ENCODE data around the gene SGCA.

The SGCA gene

GRCh38 chr17:50165066-50165465 lies 739 bp upstream of the SGCA start:
- Histone ChIP-seq H3K4me1 (ENCODE audit: insufficient read depth, low read length) (peaks cover 4% of the 10 kb centered on the region; the same call in 1 of the 2 replicates), H3K36me3 (ENCODE audit: insufficient read depth, low read depth, low read length) (no peaks in the 10 kb centered on the region), H3K4me3 (ENCODE audit: low read length) (no peak overlapping the region), H3K9ac (ENCODE audit: low read depth, low read length) (no peak overlapping the region), H3K27me3 (ENCODE audit: insufficient read depth, low read length) (peaks cover 17% of the 10 kb centered on the region), H3K27ac (ENCODE audit: low read length) (no peak overlapping the region), H3K9me3 (ENCODE audit: insufficient read depth, low read depth, low read length) (no peaks in the 10 kb centered on the region)

GRCh38 chr17:50165466-50165865 lies 339 bp upstream of the SGCA start:
- Histone ChIP-seq H3K9ac (ENCODE audit: low read depth, low read length) (no peak overlapping the region), H3K9me3 (ENCODE audit: insufficient read depth, low read depth, low read length) (no peaks in the 10 kb centered on the region), H3K36me3 (ENCODE audit: insufficient read depth, low read depth, low read length) (no peaks in the 10 kb centered on the region), H3K27ac (ENCODE audit: low read length) (no peak overlapping the region), H3K4me1 (ENCODE audit: insufficient read depth, low read length) (peaks cover 4% of the 10 kb centered on the region; the same call in 1 of the 2 replicates), H3K27me3 (ENCODE audit: insufficient read depth, low read length) (peaks cover 13% of the 10 kb centered on the region), H3K4me3 (ENCODE audit: low read length) (no peak overlapping the region)

- Histone ChIP-seq H3K4me1 (ENCODE audit: insufficient read depth, low read length) (no peaks in the 10 kb centered on the region), H3K27ac (ENCODE audit: low read length) (no peak overlapping the region), H3K9ac (ENCODE audit: low read depth, low read length) (no peak overlapping the region), H3K27me3 (ENCODE audit: insufficient read depth, low read length) (peaks cover 8% of the 10 kb centered on the region), H3K4me3 (ENCODE audit: low read length) (no peak overlapping the region), H3K9me3 (ENCODE audit: insufficient read depth, low read depth, low read length) (no peaks in the 10 kb centered on the region), H3K36me3 (ENCODE audit: insufficient read depth, low read depth, low read length) (no peaks in the 10 kb centered on the region)
Observed at GRCh38 chr17:50166518-50167181, 845 bp downstream of the SGCA start.

GRCh38 chr17:50167371-50167770 lies 1.6 kb downstream of the SGCA start:
- no peak overlapping the region for H3K27ac ChIP-seq (ENCODE audit: low read length)
- H3K27me3 ChIP-seq (ENCODE audit: insufficient read depth, low read length), result peaks cover 2% of the 10 kb centered on the region
- no peak overlapping the region for H3K9ac ChIP-seq (ENCODE audit: low read depth, low read length)
- H3K4me1 ChIP-seq (ENCODE audit: insufficient read depth, low read length), result no peaks in the 10 kb centered on the region
- no peaks in the 10 kb centered on the region for H3K9me3 ChIP-seq (ENCODE audit: insufficient read depth, low read depth, low read length)
- no peak overlapping the region for H3K4me3 ChIP-seq (ENCODE audit: low read length)
- no peaks in the 10 kb centered on the region for H3K36me3 ChIP-seq (ENCODE audit: insufficient read depth, low read depth, low read length)

- H3K27me3 ChIP-seq (ENCODE audit: insufficient read depth, low read length), result no peaks in the 10 kb centered on the region
- no peak overlapping the region for H3K27ac ChIP-seq (ENCODE audit: low read length)
- H3K36me3 ChIP-seq (ENCODE audit: insufficient read depth, low read depth, low read length), result no peaks in the 10 kb centered on the region
- peaks cover under 1% of the 10 kb centered on the region; the same call in 1 of the 2 replicates for H3K4me1 ChIP-seq (ENCODE audit: insufficient read depth, low read length)
- no peaks in the 10 kb centered on the region for H3K9me3 ChIP-seq (ENCODE audit: insufficient read depth, low read depth, low read length)
- H3K9ac ChIP-seq (ENCODE audit: low read depth, low read length), result no peak overlapping the region
- H3K4me3 ChIP-seq (ENCODE audit: low read length), result no peak overlapping the region
Observed at GRCh38 chr17:50168319-50168718, 2.5 kb downstream of the SGCA start.

GRCh38 chr17:50169121-50169764 lies 3.4 kb downstream of the SGCA start:
- Histone ChIP-seq H3K9ac (ENCODE audit: low read depth, low read length) (no peak overlapping the region), H3K36me3 (ENCODE audit: insufficient read depth, low read depth, low read length) (no peaks in the 10 kb centered on the region), H3K4me1 (ENCODE audit: insufficient read depth, low read length) (peaks cover 2% of the 10 kb centered on the region; the same call in 1 of the 2 replicates), H3K27me3 (ENCODE audit: insufficient read depth, low read length) (no peaks in the 10 kb centered on the region), H3K4me3 (ENCODE audit: low read length) (no peak overlapping the region), H3K27ac (ENCODE audit: low read length) (no peak overlapping the region), H3K9me3 (ENCODE audit: insufficient read depth, low read depth, low read length) (no peaks in the 10 kb centered on the region)

- no peak overlapping the region for H3K27ac ChIP-seq (ENCODE audit: low read length)
Observed at GRCh38 chr17:50169881-50170459, 4.2 kb downstream of the SGCA start.

GRCh38 chr17:50170662-50171370 lies 5.0 kb downstream of the SGCA start:
- Histone ChIP-seq H3K27me3 (ENCODE audit: insufficient read depth, low read length) (no peaks in the 10 kb centered on the region), H3K9me3 (ENCODE audit: insufficient read depth, low read depth, low read length) (no peaks in the 10 kb centered on the region), H3K9ac (ENCODE audit: low read depth, low read length) (no peak overlapping the region), H3K27ac (ENCODE audit: low read length) (no peak overlapping the region), H3K4me3 (ENCODE audit: low read length) (no peak overlapping the region), H3K36me3 (ENCODE audit: insufficient read depth, low read depth, low read length) (no peaks in the 10 kb centered on the region), H3K4me1 (ENCODE audit: insufficient read depth, low read length) (peaks cover 2% of the 10 kb centered on the region; the same call in 1 of the 2 replicates)

More at GRCh38 chr17:50169881-50170459, 4.2 kb downstream of the SGCA start:
- no peaks in the 10 kb centered on the region for H3K36me3 ChIP-seq (ENCODE audit: insufficient read depth, low read depth, low read length)
- peaks cover 2% of the 10 kb centered on the region; the same call in 1 of the 2 replicates for H3K4me1 ChIP-seq (ENCODE audit: insufficient read depth, low read length)
- H3K9me3 ChIP-seq (ENCODE audit: insufficient read depth, low read depth, low read length), result no peaks in the 10 kb centered on the region
- H3K9ac ChIP-seq (ENCODE audit: low read depth, low read length), result no peak overlapping the region
- no peaks in the 10 kb centered on the region for H3K27me3 ChIP-seq (ENCODE audit: insufficient read depth, low read length)
- H3K4me3 ChIP-seq (ENCODE audit: low read length), result no peak overlapping the region

- H3K9ac ChIP-seq (ENCODE audit: low read depth, low read length), result no peak overlapping the region
- H3K27ac ChIP-seq (ENCODE audit: low read length), result no peak overlapping the region
Observed at GRCh38 chr17:50171371-50172071, 5.7 kb downstream of the SGCA start.

GRCh38 chr17:50172130-50172529 lies 6.3 kb downstream of the SGCA start:
- H3K4me3 ChIP-seq (ENCODE audit: low read length), result no peak overlapping the region
- H3K27ac ChIP-seq (ENCODE audit: low read length), result no peak overlapping the region
- H3K9ac ChIP-seq (ENCODE audit: low read depth, low read length), result no peak overlapping the region
- H3K4me1 ChIP-seq (ENCODE audit: insufficient read depth, low read length), result peaks cover 2% of the 10 kb centered on the region; the same call in 1 of the 2 replicates
- no peaks in the 10 kb centered on the region for H3K27me3 ChIP-seq (ENCODE audit: insufficient read depth, low read length)
- H3K36me3 ChIP-seq (ENCODE audit: insufficient read depth, low read depth, low read length), result no peaks in the 10 kb centered on the region
- no peaks in the 10 kb centered on the region for H3K9me3 ChIP-seq (ENCODE audit: insufficient read depth, low read depth, low read length)

More at GRCh38 chr17:50171371-50172071, 5.7 kb downstream of the SGCA start:
- no peaks in the 10 kb centered on the region for H3K36me3 ChIP-seq (ENCODE audit: insufficient read depth, low read depth, low read length)
- H3K4me3 ChIP-seq (ENCODE audit: low read length), result no peak overlapping the region
- no peaks in the 10 kb centered on the region for H3K9me3 ChIP-seq (ENCODE audit: insufficient read depth, low read depth, low read length)
- H3K27me3 ChIP-seq (ENCODE audit: insufficient read depth, low read length), result no peaks in the 10 kb centered on the region
- H3K4me1 ChIP-seq (ENCODE audit: insufficient read depth, low read length), result peaks cover 2% of the 10 kb centered on the region; the same call in 1 of the 2 replicates

- no peaks in the 10 kb centered on the region for H3K9me3 ChIP-seq (ENCODE audit: insufficient read depth, low read depth, low read length)
- no peaks in the 10 kb centered on the region for H3K27me3 ChIP-seq (ENCODE audit: insufficient read depth, low read length)
- H3K27ac ChIP-seq (ENCODE audit: low read length), result no peak overlapping the region
- no peak overlapping the region for H3K4me3 ChIP-seq (ENCODE audit: low read length)
- H3K9ac ChIP-seq (ENCODE audit: low read depth, low read length), result no peak overlapping the region
- peaks cover 7% of the 10 kb centered on the region for H3K4me1 ChIP-seq (ENCODE audit: insufficient read depth, low read length)
- no peaks in the 10 kb centered on the region for H3K36me3 ChIP-seq (ENCODE audit: insufficient read depth, low read depth, low read length)
Observed at GRCh38 chr17:50172936-50173334, 7.1 kb downstream of the SGCA start.

Data from iPS-20b (cell line).